Kidney (tissue), 14 donors: Measurements from ENCODE around the gene GGT5. TPM values are rescaled to one million over a fixed set of nuclear protein-coding genes. Genes with fewer than 3 reads are reported as not detected.
A peak's percentile ranks its signal among the peaks of the same experiment; 100 is the strongest.
"Not testable (repeated sequence)": the region's sequence is repeated elsewhere in the genome, so short reads cannot be mapped to it uniquely, and the experiment has no call there.

Experiments used
- DNase-seq, 5 donors: peaks; one replicate each; pipeline ENCODE4 v3.0.0-alpha.2; 2013 to 2020
- FAIRE-seq: peaks from 2 replicates; lab custom pipeline; 2012; peaks lifted over from hg19 to GRCh38; lab: Jason Lieb, UNC
- H3K27ac ChIP-seq, 2 donors: one replicate each; pipeline ENCODE4 v1.7.0; 2013; ENCODE audit warnings: low read depth in 2 of 2, low read length in 2 of 2, inconsistent platforms in 1 of 2
- H3K27me3 ChIP-seq: one replicate; pipeline ENCODE4 v1.7.1; 2013; ENCODE audit warnings: low read length, inconsistent platforms; ENCODE audit not compliant: control insufficient read depth, insufficient read depth
- H3K36me3 ChIP-seq, 3 donors: one replicate each; pipeline versions ENCODE4 v1.7.0 to v1.7.1; 2013; ENCODE audit warnings: low read length in 3 of 3, control low read depth in 1 of 3, inconsistent platforms in 1 of 3; ENCODE audit not compliant: insufficient read depth in 3 of 3, control insufficient read depth in 2 of 3
- H3K4me1 ChIP-seq, 3 donors: one replicate each; pipeline versions ENCODE4 v1.7.0 to v1.7.1; 2013; ENCODE audit warnings: low read length in 3 of 3, inconsistent platforms in 1 of 3, low read depth in 1 of 3; ENCODE audit not compliant: control insufficient read depth in 2 of 3, insufficient read depth in 2 of 3
- H3K4me3 ChIP-seq, 3 donors: one replicate each; pipeline versions ENCODE4 v1.7.0 to v1.8.1; 2013; ENCODE audit warnings: low read length in 3 of 3, control low read depth in 1 of 3, inconsistent platforms in 1 of 3
- H3K9ac ChIP-seq, 3 donors: one replicate each; pipeline versions ENCODE4 v1.7.0 to v1.7.1; 2013; ENCODE audit warnings: low read length in 3 of 3, control low read depth in 1 of 3, inconsistent platforms in 1 of 3
- H3K9me3 ChIP-seq, 3 donors: one replicate each; pipeline versions ENCODE4 v1.7.0 to v1.7.1; 2013; ENCODE audit warnings: low read length in 3 of 3, control low read depth in 1 of 3, inconsistent platforms in 1 of 3; ENCODE audit not compliant: control insufficient read depth in 2 of 3, insufficient read depth in 1 of 3
- intact Hi-C: fragments of 100-400 bp; cut with DNase I; formaldehyde crosslinking; loops from one replicate; pipeline ENCODE4 v1.11.1; 2022
- polyA plus RNA-seq: library from polyadenylated mRNA; stranded (reverse); fragments of 350-450 nt; fragmentation: Illumina TruSeq; extraction: RNeasy Lipid Tissue Mini Kit (QIAGEN cat#74804); gene quantifications from one replicate; pipeline ENCODE4 v1.2.3, GENCODE V29; 2014; ENCODE audit warnings: low read depth, low replicate concordance; ENCODE audit not compliant: insufficient read depth
- total RNA-seq: library from RNA; stranded (reverse); fragmentation: NEBNext Ultra II Directional; extraction: Animal tissue kit (Norgen Biotek cat#: 25700); gene quantifications from one replicate; pipeline ENCODE4 v1.2.1, GENCODE V29; 2021
- TF ChIP-seq, protein P1 (sequence below): IDR thresholded peaks from 3 replicates; pipeline ENCODE4 v1.5.1; 2012; ENCODE audit warnings: mild to moderate bottlenecking, moderate library complexity, borderline replicate concordance; ENCODE audit not compliant: insufficient read depth; ENCODE audit errors: extremely low read depth
- donor health status: control.
- donor health status: control.
- donor health status: control.
- donor health status: control.
- donor health status: control.
- donor health status: DM: yes; HTN: yes; CAD: no.
- donor health status: Normal renal cell carcinoma (clear cell type).

GGT5 gene
- total and polyA plus RNA-seq, 2 donors from 2014 or later: 63.2 to 103 TPM

DNA sequence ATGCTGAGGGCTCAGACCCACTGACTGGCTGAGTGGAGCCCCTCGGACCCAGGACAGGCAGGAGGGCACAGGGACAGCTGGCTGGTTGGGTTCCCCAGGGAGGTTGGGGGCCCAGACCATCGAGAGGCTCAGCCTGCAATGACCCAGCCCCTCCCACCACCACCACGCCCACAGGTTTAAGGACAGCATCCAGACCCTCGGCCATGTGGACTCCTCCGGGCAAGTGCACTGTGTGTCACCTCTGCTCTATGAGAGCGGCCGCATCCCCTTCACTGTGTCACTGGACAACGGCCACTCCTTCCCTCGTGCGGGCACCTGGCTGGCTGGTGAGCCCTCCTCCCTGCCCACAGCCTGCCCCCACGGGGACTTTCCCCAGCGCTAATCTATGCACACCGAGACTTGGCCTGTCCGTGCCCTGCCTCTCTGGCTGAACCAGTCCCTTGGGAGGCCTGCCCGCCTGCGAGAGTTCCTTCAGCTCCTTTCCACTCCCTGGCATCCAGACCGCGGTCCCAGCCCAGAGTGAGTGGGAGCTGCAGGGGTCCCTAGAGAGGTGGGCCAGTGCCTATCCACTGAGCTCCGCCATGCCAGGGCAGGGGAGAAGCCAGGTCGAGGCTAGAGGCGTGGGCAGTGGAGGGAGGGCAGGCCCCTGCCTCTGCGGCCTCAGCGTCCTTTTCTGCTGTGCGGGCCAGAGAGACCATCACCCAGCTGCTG is 61.4 kb downstream of the GGT5 start:
- Histone ChIP-seq H3K9ac (no peak overlapping the region), H3K36me3 (peaks cover 0 to 3% (median 0%) of the 10 kb centered on the region in 3 donors), H3K9me3 (no peaks in the 10 kb centered on the region), H3K4me1 (peaks cover 0 to 21% (median 1%) of the 10 kb centered on the region in 3 donors), H3K27me3 (no peaks in the 10 kb centered on the region), H3K27ac (no peak overlapping the region), H3K4me3 (no peak overlapping the region)
- peak in 1 of 5 donors; percentile 82 for DNase-seq
- TF ChIP-seq, protein P1, sequence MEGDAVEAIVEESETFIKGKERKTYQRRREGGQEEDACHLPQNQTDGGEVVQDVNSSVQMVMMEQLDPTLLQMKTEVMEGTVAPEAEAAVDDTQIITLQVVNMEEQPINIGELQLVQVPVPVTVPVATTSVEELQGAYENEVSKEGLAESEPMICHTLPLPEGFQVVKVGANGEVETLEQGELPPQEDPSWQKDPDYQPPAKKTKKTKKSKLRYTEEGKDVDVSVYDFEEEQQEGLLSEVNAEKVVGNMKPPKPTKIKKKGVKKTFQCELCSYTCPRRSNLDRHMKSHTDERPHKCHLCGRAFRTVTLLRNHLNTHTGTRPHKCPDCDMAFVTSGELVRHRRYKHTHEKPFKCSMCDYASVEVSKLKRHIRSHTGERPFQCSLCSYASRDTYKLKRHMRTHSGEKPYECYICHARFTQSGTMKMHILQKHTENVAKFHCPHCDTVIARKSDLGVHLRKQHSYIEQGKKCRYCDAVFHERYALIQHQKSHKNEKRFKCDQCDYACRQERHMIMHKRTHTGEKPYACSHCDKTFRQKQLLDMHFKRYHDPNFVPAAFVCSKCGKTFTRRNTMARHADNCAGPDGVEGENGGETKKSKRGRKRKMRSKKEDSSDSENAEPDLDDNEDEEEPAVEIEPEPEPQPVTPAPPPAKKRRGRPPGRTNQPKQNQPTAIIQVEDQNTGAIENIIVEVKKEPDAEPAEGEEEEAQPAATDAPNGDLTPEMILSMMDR: no peak
- no peak for FAIRE-seq
- intact Hi-C loops: no loop called here

DNA sequence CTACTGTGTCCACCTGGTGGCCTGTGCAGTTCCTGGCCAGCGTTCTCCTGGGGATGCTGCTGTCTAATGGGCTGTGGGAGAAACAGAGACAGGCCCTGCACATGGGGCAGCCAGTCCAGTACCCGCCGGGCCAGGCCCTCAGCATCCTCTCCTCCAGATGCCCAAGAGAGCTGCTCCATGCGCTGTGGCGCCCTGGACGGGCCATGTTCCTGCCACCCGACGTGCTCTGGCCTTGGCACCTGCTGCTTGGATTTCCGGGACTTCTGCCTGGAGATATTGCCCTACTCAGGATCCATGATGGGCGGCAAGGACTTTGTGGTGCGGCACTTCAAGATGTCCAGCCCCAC is 62.0 kb downstream of the GGT5 start:
- H3K27me3 ChIP-seq, H3K9me3 ChIP-seq, H3K36me3 ChIP-seq, H3K9ac ChIP-seq, intact Hi-C loops, H3K27ac ChIP-seq, FAIRE-seq: not testable (repeated sequence)
- DNase-seq: peak in 1 of 5 donors; percentile 56
- Histone ChIP-seq H3K4me1 (peaks cover 0 to 21% (median 0%) of the 10 kb centered on the region in 3 donors), H3K4me3 (peak overlapping the region in 1 of 3 donors; percentile 69)

DNA sequence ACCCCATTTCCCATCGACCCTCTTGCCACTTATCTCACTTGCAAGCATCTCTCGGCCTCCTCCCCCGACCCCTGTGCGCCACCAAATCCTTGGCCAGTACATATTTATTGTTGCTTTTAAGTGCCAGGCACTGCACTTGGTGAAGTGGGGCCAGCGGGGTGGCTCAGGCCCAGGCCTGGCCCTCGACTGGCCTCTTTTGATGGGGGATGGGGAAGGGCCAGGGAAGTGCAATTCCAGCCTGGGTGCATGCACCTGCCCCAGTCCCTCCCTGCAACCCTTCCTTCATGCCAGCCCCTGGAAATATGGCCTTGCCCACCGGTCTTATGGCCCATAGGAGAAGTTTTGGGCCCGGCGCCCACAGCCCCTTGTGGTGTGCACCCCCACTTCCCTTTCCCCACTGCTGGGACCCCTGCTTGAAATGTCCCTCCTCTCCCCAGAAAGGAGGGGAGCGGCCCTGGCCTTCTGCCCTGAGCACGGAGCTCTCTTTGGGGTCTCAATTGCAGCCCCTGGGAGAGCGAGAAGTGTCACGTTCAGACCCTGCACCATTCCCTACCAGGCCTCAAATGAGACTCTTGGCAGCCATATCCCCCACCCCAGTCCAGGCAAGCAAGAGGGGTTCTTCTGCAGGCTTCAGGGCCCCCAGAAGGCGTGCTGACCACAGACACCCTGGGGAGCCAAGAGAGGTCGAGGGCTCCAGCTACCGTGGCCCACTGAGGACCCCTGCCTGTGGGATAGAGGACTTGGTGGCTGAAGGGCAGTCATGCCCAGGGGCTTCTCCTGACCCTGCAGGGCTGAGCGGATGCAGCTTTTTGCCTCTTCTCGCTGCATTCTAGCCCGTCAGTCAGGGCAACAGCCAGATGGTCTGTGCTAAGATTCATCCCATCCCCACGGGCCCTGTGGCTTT is 62.6 kb downstream of the GGT5 start:
- Histone ChIP-seq H3K4me1 (peaks cover 0 to 21% (median 0%) of the 10 kb centered on the region in 3 donors), H3K4me3 (peak overlapping the region in 2 of 3 donors; percentile 29 to 69), H3K36me3 (peaks cover 0 to 8% (median 0%) of the 10 kb centered on the region in 3 donors), H3K27me3 (no peaks in the 10 kb centered on the region), H3K27ac (peak overlapping the region in 1 of 2 donors; percentile 47), H3K9me3 (no peaks in the 10 kb centered on the region), H3K9ac (peak overlapping the region in 1 of 3 donors; percentile 69)
- intact Hi-C loops: no loop called here
- TF ChIP-seq, protein P1: no peak
- DNase-seq (peak in 1 of 5 donors; percentile 68), FAIRE-seq (no peak)
